Memory B cell (primary cell): ENCODE data around the gene SIK3.
"Not testable (repeated sequence)": the region's sequence is repeated elsewhere in the genome, so short reads cannot be mapped to it uniquely, and the experiment has no call there.

Experiments used
- ATAC-seq: fragments of 150-1000 bp; cut with Tn5 transposase; 2 replicates; pipeline ENCODE4 v1.10.0; 2021; ENCODE audit warnings: low read depth, mild to moderate bottlenecking, moderate library complexity
- DNase-seq, 2 donors: peaks; one replicate each; pipeline ENCODE4 v3.0.0; 2022; ENCODE audit warnings: low spot score in 2 of 2
- H3K27ac Mint-ChIP-seq: one replicate; pipeline ENCODE4 v1.8.0; 2022; ENCODE audit warnings: mild to moderate bottlenecking, moderate library complexity, mixed read lengths
- H3K27me3 Mint-ChIP-seq: one replicate; pipeline ENCODE4 v1.8.0; 2022; ENCODE audit warnings: mixed read lengths
- H3K36me3 Mint-ChIP-seq: one replicate; pipeline ENCODE4 v1.8.0; 2022; ENCODE audit warnings: mild to moderate bottlenecking, mixed read lengths
- H3K4me1 Mint-ChIP-seq: one replicate; pipeline ENCODE4 v1.8.0; 2022; ENCODE audit warnings: mixed read lengths
- H3K4me3 Mint-ChIP-seq: one replicate; pipeline ENCODE4 v1.8.0; 2022; ENCODE audit warnings: mild to moderate bottlenecking, moderate library complexity, mixed read lengths
- H3K9me3 Mint-ChIP-seq: one replicate; pipeline ENCODE4 v1.8.0; 2022; ENCODE audit warnings: mixed read lengths

Gene SIK3

GRCh38 chr11:117057727-117058126 lies 40.5 kb downstream of the SIK3 start:
- peaks cover 50% of the 10 kb centered on the region for H3K4me1 Mint-ChIP-seq
- peak overlapping the region; percentile 21 for H3K27ac Mint-ChIP-seq
- no peak overlapping the region for H3K4me3 Mint-ChIP-seq
- no peaks in the 10 kb centered on the region for H3K9me3 Mint-ChIP-seq
- DNase-seq (no peak), ATAC-seq (no peak)
- no peaks in the 10 kb centered on the region for H3K27me3 Mint-ChIP-seq
- H3K36me3 Mint-ChIP-seq, result peaks cover 21% of the 10 kb centered on the region

GRCh38 chr11:117057317-117057716 lies 40.9 kb downstream of the SIK3 start:
- Mint-ChIP-seq H3K4me3 (no peak overlapping the region), H3K9me3 (no peaks in the 10 kb centered on the region), H3K27me3 (no peaks in the 10 kb centered on the region), H3K36me3 (peaks cover 21% of the 10 kb centered on the region), H3K4me1 (peaks cover 50% of the 10 kb centered on the region), H3K27ac (peak overlapping the region; percentile 21)
- peak; percentile 31 for ATAC-seq
- no peak for DNase-seq

DNA sequence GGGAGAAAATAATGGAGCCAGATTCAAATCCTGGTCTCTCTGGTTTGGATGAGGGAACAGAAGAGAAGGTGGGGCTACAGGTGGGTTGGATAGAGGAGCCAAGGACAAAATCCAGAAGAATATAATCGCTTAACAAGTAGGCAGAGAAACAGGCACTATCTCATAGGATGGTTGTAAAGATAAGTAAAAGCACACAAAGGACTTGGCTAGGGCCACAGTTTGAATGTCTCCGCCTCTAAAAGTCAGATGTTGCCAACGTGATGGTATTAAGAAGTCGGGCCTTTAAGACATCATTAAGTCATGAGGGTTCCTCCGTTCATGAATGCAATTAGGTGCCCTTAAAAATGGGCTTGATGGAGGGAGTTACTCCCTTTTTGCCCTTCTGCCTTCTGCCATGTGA lies 42.8 kb downstream of the SIK3 start:
- H3K4me1 Mint-ChIP-seq, result peaks cover 49% of the 10 kb centered on the region
- H3K27ac Mint-ChIP-seq, result no peak overlapping the region
- ATAC-seq, result no peak

DNA sequence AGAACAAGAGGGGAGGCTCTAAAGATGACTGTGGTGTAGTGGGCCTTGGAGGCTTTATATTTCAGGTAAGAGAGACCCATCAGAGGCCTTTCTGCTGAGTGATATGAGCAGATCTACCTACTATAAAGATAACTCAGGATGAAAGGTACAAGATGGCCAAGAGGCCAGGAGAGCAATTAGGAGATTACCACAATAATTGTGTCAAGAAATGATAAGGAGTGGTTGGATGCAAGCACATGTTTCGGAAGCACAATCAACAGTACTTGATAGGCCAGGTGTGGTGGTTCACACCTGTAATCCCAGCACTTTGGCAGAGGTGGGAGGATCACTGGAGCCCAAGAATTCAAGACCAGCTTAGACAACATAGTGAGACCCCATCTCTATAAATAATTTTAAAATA lies 43.8 kb downstream of the SIK3 start:
- H3K9me3 Mint-ChIP-seq, result no peaks in the 10 kb centered on the region
- H3K4me1 Mint-ChIP-seq, result peaks cover 39% of the 10 kb centered on the region
- no peak overlapping the region for H3K4me3 Mint-ChIP-seq
- ATAC-seq (no peak), DNase-seq (no peak)
- no peaks in the 10 kb centered on the region for H3K27me3 Mint-ChIP-seq
- peaks cover 22% of the 10 kb centered on the region for H3K36me3 Mint-ChIP-seq
- H3K27ac Mint-ChIP-seq, result no peak overlapping the region

More for the DNA sequence above, 42.8 kb downstream of the SIK3 start:
- DNase-seq, result no peak
- H3K36me3 Mint-ChIP-seq, result peaks cover 23% of the 10 kb centered on the region
- H3K27me3 Mint-ChIP-seq, result no peaks in the 10 kb centered on the region
- no peak overlapping the region for H3K4me3 Mint-ChIP-seq
- no peaks in the 10 kb centered on the region for H3K9me3 Mint-ChIP-seq

GRCh38 chr11:117052196-117053149 lies 45.8 kb downstream of the SIK3 start:
- H3K27me3 Mint-ChIP-seq, result no peaks in the 10 kb centered on the region
- ATAC-seq (no peak), DNase-seq (no peak)
- H3K36me3 Mint-ChIP-seq, result peaks cover 16% of the 10 kb centered on the region
- no peaks in the 10 kb centered on the region for H3K9me3 Mint-ChIP-seq
- no peak overlapping the region for H3K27ac Mint-ChIP-seq
- no peak overlapping the region for H3K4me3 Mint-ChIP-seq
- H3K4me1 Mint-ChIP-seq, result peaks cover 27% of the 10 kb centered on the region

- H3K4me3 Mint-ChIP-seq, H3K27ac Mint-ChIP-seq, H3K27me3 Mint-ChIP-seq, ATAC-seq, DNase-seq, H3K9me3 Mint-ChIP-seq: not testable (repeated sequence)
- Mint-ChIP-seq H3K36me3 (peaks cover 10% of the 10 kb centered on the region), H3K4me1 (peaks cover 30% of the 10 kb centered on the region)
Measured at GRCh38 chr11:117050121-117050520, 48.1 kb downstream of the SIK3 start.

DNA sequence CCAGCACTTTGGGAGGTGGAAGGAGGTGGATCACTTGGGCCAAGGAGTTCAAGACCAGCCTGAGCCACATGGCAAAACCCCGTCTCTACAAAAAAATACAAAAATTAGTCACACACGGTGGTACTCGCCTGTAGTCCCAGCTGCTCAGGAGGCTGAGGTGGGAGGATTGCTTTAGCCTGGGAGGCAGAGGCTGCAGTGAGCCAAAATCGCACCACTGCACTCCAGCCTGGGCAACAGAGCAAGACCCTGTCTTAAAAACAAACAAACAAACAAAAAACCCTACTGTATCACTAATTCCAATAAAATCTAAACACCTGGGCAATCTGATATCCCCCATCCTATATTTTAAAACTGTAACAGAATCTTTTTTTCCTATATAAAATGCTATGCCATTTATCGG lies 51.6 kb downstream of the SIK3 start:
- H3K27me3 Mint-ChIP-seq, ATAC-seq, DNase-seq, H3K4me3 Mint-ChIP-seq, H3K9me3 Mint-ChIP-seq, H3K36me3 Mint-ChIP-seq: not testable (repeated sequence)
- peak overlapping the region; percentile 41 for H3K27ac Mint-ChIP-seq
- peaks cover 40% of the 10 kb centered on the region for H3K4me1 Mint-ChIP-seq

- Mint-ChIP-seq H3K4me3 (no peak overlapping the region), H3K27ac (peak overlapping the region; percentile 41), H3K9me3 (no peaks in the 10 kb centered on the region), H3K36me3 (peaks cover 6% of the 10 kb centered on the region), H3K4me1 (peaks cover 44% of the 10 kb centered on the region), H3K27me3 (no peaks in the 10 kb centered on the region)
- ATAC-seq, result no peak
- no peak for DNase-seq
Measured at GRCh38 chr11:117045956-117046355, 52.3 kb downstream of the SIK3 start.

DNA sequence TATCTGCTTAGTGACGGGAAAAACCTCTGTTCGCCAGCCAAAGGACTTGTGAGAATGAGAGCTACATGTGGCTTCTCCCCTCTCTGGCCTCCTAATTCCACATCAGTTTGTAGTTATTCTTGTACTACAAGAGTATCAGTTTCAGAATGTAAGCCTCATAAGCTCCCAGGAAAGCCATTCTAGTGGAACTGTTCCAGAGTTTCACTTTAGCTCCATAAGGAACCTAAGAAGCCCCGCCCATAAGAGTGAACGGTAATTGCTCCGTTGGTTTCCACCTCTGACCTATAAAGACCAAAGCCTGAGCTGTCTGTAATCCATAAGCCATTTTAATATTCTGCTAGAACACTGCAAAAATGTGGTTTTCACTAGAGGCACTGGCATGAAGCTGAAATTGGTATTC lies 53.0 kb downstream of the SIK3 start:
- Mint-ChIP-seq H3K36me3 (peaks cover 4% of the 10 kb centered on the region), H3K9me3 (no peaks in the 10 kb centered on the region), H3K4me3 (no peak overlapping the region), H3K4me1 (peaks cover 44% of the 10 kb centered on the region), H3K27ac (peak overlapping the region; percentile 41), H3K27me3 (no peaks in the 10 kb centered on the region)
- ATAC-seq (no peak), DNase-seq (no peak)

GRCh38 chr11:117044287-117045035 lies 53.8 kb downstream of the SIK3 start:
- DNase-seq (no peak), ATAC-seq (no peak)
- Mint-ChIP-seq H3K27ac (no peak overlapping the region), H3K4me1 (peaks cover 49% of the 10 kb centered on the region), H3K9me3 (no peaks in the 10 kb centered on the region), H3K4me3 (no peak overlapping the region), H3K36me3 (peaks cover 4% of the 10 kb centered on the region), H3K27me3 (no peaks in the 10 kb centered on the region)

GRCh38 chr11:117042689-117043088 lies 55.5 kb downstream of the SIK3 start:
- H3K27me3 Mint-ChIP-seq, result no peaks in the 10 kb centered on the region
- no peak overlapping the region for H3K27ac Mint-ChIP-seq
- H3K4me3 Mint-ChIP-seq, result no peak overlapping the region
- peaks cover 59% of the 10 kb centered on the region for H3K4me1 Mint-ChIP-seq
- no peaks in the 10 kb centered on the region for H3K9me3 Mint-ChIP-seq
- DNase-seq (no peak), ATAC-seq (no peak)
- peaks cover 5% of the 10 kb centered on the region for H3K36me3 Mint-ChIP-seq

GRCh38 chr11:117039900-117040299 lies 58.3 kb downstream of the SIK3 start:
- Mint-ChIP-seq H3K27ac (peak overlapping the region; percentile 8), H3K27me3 (no peaks in the 10 kb centered on the region), H3K4me1 (peaks cover 51% of the 10 kb centered on the region), H3K36me3 (peaks cover 3% of the 10 kb centered on the region), H3K9me3 (no peaks in the 10 kb centered on the region), H3K4me3 (no peak overlapping the region)
- DNase-seq (no peak), ATAC-seq (peak; percentile 55)

DNA sequence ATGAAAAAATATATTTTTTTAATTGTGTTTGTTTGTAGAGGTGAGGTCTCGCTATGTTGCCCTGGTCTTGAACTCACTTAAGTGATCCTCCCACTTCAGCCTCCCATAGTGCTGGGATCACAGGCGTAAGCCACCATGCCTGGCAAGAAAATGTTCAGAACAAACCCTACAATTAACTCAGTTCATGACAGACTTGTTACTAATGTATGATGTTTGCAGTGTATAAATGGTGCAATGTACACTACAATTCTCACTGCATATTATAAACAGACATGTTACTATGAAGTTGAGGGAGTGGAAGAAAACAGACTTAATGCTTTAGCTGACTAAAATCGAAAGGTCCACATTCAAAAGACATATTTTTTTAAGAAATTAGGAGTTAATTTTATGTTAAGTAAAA lies 59.0 kb downstream of the SIK3 start:
- no peak for DNase-seq
- no peak overlapping the region for H3K27ac Mint-ChIP-seq
- ATAC-seq, result no peak
- H3K4me1 Mint-ChIP-seq, result peaks cover 47% of the 10 kb centered on the region
- H3K36me3 Mint-ChIP-seq, result peaks cover 3% of the 10 kb centered on the region
- H3K9me3 Mint-ChIP-seq, result no peaks in the 10 kb centered on the region
- H3K27me3 Mint-ChIP-seq, result no peaks in the 10 kb centered on the region
- H3K4me3 Mint-ChIP-seq, result no peak overlapping the region

- peaks cover 45% of the 10 kb centered on the region for H3K4me1 Mint-ChIP-seq
- peak overlapping the region; percentile 74 for H3K4me3 Mint-ChIP-seq
- H3K9me3 Mint-ChIP-seq, result no peaks in the 10 kb centered on the region
- H3K36me3 Mint-ChIP-seq, result peaks cover 5% of the 10 kb centered on the region
- no peaks in the 10 kb centered on the region for H3K27me3 Mint-ChIP-seq
- DNase-seq, result no peak
- peak overlapping the region; percentile 76 for H3K27ac Mint-ChIP-seq
- peak; percentile 63 for ATAC-seq
Measured at GRCh38 chr11:117037975-117038350, 60.3 kb downstream of the SIK3 start.
